Neuron (in vitro differentiated cells): Measurements from ENCODE around the gene NEMP1.
A peak's percentile ranks its signal among the peaks of the same experiment; 100 is the strongest.
"Not testable (repeated sequence)": the region's sequence is repeated elsewhere in the genome, so short reads cannot be mapped to it uniquely, and the experiment has no call there.

ENCODE experiments used
- H2AFZ ChIP-seq: one replicate; pipeline ENCODE4 v1.6.1; 2013; ENCODE audit warnings: low read depth, mild to moderate bottlenecking, inconsistent platforms, low read length, moderate library complexity
- H3K27me3 ChIP-seq: one replicate; pipeline ENCODE4 v1.6.1; 2013; ENCODE audit warnings: low read length; ENCODE audit not compliant: insufficient read depth
- H3K36me3 ChIP-seq: one replicate; pipeline ENCODE4 v1.6.1; 2013; ENCODE audit warnings: low read length; ENCODE audit not compliant: insufficient read depth
- H3K4me1 ChIP-seq: one replicate; pipeline ENCODE4 v1.6.1; 2013; ENCODE audit warnings: low read length; ENCODE audit not compliant: insufficient read depth
- H3K4me3 ChIP-seq: 2 replicates; pipeline ENCODE4 v1.5.1; 2013; ENCODE audit warnings: mild to moderate bottlenecking, low read length, moderate library complexity
- H3K9me3 ChIP-seq: one replicate; pipeline ENCODE4 v1.6.1; 2013; ENCODE audit warnings: low read length

NEMP1 gene, protein sequence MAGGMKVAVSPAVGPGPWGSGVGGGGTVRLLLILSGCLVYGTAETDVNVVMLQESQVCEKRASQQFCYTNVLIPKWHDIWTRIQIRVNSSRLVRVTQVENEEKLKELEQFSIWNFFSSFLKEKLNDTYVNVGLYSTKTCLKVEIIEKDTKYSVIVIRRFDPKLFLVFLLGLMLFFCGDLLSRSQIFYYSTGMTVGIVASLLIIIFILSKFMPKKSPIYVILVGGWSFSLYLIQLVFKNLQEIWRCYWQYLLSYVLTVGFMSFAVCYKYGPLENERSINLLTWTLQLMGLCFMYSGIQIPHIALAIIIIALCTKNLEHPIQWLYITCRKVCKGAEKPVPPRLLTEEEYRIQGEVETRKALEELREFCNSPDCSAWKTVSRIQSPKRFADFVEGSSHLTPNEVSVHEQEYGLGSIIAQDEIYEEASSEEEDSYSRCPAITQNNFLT

DNA sequence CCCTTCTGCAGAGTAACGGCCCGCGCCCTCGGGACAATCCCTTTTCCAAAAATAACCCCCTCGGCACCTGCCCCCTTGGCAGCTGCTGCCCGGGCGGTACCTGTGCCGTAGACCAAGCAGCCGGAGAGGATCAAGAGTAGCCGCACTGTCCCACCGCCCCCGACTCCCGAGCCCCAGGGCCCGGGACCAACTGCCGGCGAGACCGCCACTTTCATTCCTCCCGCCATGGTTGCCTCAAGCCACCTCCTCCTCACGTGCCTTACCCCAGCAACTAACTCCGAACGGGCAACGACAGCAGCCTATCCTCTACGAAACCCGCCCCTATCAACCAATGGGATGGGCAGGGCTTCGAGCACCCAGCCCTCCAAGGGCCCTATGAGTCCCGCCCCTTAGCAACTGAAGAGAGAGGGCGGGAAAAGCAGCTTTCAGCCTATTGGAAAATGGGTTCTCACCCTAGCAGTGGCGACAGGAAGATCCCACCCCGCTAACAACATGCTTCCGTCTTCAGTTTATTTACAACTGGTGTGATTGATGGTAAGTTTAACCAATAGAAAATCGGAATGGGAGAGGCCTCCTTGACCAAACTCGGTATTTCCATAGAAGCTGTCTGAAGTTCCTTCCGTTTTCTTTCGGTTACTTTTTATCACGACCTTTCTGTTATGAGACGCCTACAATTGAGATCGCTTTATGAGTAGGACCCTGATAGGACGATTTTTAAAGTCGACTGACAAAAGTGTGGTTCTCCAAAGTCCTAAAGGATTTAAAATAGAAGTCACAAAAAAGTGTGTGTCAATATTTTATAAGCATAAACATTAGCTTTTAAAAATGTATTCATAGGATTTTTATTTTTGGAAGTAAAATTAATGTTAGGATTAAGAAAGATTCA lies at the start of gene NEMP1:
NEMP1 (minus strand) TSS at position 273 of the 886 bp plus-strand sequence; CDS start at position 227, 46 bp downstream.
- H3K4me3 ChIP-seq = peak within 1 kb of the TSS; percentile 70
- peak within 1 kb of the TSS; percentile 51 for H2AFZ ChIP-seq
- no peaks in the 10 kb centered on the region for H3K27me3 ChIP-seq
- H3K4me1 ChIP-seq = peaks cover 4% of the 10 kb centered on the region
- no peaks in the 10 kb centered on the region for H3K9me3 ChIP-seq
- H3K36me3 ChIP-seq = no peaks in the 10 kb centered on the region

DNA sequence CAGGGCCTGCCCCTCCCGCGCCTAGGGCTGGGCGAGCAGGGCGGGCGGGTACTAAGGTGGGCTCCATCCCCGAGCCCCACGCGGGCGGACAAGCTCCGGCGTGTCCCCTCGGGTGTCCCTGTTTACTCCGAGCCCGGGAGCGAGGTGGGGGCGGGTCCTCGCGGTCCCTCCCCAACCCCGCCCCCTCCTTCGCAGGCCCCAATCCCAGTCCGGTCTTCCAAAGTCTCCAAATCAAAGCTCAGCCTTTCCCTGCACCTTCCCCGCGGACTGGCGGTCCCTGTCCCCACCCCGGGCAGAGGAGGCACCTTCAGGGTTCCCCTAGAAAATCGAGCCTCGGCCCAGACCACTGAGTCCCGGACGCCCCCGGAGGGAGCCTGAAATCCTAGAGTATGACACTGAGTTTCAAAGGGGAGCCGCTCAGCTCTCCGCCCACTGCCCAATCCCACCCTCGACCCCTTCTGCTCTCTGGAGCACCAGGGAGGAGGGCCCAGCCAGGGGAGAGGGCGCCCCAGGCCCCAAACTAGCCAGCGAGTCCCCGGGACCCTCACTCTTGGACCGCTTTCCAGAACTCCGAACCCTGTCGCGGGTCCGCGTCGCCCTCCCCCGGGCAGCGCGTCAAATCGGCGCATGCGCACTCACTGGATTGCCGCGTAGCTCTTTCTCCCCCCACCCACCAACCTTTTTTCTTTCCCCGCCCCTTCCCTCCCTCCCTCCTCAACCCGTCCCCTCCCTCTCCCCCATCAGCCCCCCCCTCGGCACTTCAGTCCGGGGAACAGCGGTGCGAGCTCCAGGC lies 49.3 kb upstream of the NEMP1 start, which contains the start of gene LRP1:
LRP1 (plus strand) TSS at position 758 of the 793 bp plus-strand sequence. CDS start 482 bp downstream, outside the sequence.
- H2AFZ ChIP-seq = peak within 1 kb of the TSS; percentile 79
- H3K27me3 ChIP-seq = no peaks in the 10 kb centered on the region
- H3K36me3 ChIP-seq = peaks cover 2% of the 10 kb centered on the region
- H3K4me3 ChIP-seq = peak within 1 kb of the TSS; percentile 93
- peaks cover 47% of the 10 kb centered on the region for H3K4me1 ChIP-seq
- H3K9me3 ChIP-seq = no peaks in the 10 kb centered on the region

GRCh38 chr12:57127101-57127725 lies 48.6 kb upstream of the NEMP1 start:
- Histone ChIP-seq H3K4me1 (peaks cover 40% of the 10 kb centered on the region), H3K27me3 (no peaks in the 10 kb centered on the region), H3K4me3 (peak overlapping the region; percentile 93), H2AFZ (peak overlapping the region; percentile 79), H3K36me3 (peaks cover 2% of the 10 kb centered on the region), H3K9me3 (no peaks in the 10 kb centered on the region)

- Histone ChIP-seq H3K36me3 (peaks cover 2% of the 10 kb centered on the region), H3K27me3 (no peaks in the 10 kb centered on the region), H3K9me3 (no peaks in the 10 kb centered on the region), H2AFZ (no peak overlapping the region), H3K4me1 (peaks cover 33% of the 10 kb centered on the region), H3K4me3 (peak overlapping the region; percentile 93)
Observed at GRCh38 chr12:57126561-57126960, 48.0 kb upstream of the NEMP1 start.

DNA sequence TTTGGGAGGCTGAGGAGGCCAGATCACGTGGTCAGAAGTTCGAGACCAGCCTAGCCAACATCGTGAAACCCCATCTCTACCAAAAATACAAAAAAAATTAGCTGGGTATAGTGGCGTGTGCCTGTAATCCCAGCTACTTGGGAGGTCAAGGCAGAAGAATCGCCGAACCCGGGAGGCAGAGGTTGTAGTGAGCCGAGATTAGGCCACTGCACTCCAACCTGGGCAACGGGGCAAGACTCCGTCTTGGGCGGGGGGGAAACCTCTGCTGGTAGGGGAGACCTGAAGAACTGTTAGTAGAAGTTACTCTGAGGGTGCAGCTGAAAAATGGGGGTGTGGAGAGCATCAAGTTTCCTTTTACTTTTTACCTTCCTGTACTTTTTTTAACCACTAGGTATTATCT lies 47.5 kb upstream of the NEMP1 start:
- H3K36me3 ChIP-seq = no peaks in the 10 kb centered on the region
- no peak overlapping the region for H2AFZ ChIP-seq
- no peaks in the 10 kb centered on the region for H3K9me3 ChIP-seq
- H3K27me3 ChIP-seq = no peaks in the 10 kb centered on the region
- H3K4me3 ChIP-seq = no peak overlapping the region
- peaks cover 28% of the 10 kb centered on the region for H3K4me1 ChIP-seq

- peaks cover 11% of the 10 kb centered on the region for H3K4me1 ChIP-seq
- H3K9me3 ChIP-seq = no peaks in the 10 kb centered on the region
- H2AFZ ChIP-seq = no peak overlapping the region
- H3K36me3 ChIP-seq = no peaks in the 10 kb centered on the region
- no peak overlapping the region for H3K4me3 ChIP-seq
- H3K27me3 ChIP-seq = no peaks in the 10 kb centered on the region
Observed at GRCh38 chr12:57124261-57124877, 45.8 kb upstream of the NEMP1 start.

DNA sequence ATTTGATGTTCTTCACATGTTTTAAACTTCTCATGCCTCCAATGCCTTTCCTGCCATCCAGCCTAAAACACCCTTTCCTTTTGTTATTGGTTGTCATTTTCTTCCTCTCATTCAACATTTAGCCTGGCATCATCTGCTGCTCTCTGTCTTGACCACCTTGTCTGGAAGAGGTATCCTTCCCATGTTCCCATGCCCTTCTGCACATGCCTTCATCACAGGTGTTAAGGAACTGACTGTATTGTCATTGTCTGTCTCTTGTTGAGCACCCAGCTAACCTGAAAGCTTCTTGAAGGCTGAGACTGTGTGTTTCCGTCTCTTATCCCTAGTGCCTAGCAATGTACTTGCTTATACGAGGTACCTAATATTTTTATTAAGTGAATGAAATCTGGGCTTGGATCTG lies 45.2 kb upstream of the NEMP1 start:
- no peaks in the 10 kb centered on the region for H3K27me3 ChIP-seq
- H2AFZ ChIP-seq = no peak overlapping the region
- H3K36me3 ChIP-seq = no peaks in the 10 kb centered on the region
- H3K4me1 ChIP-seq = peaks cover 11% of the 10 kb centered on the region
- no peak overlapping the region for H3K4me3 ChIP-seq
- no peaks in the 10 kb centered on the region for H3K9me3 ChIP-seq

GRCh38 chr12:57120718-57121117 lies 42.1 kb upstream of the NEMP1 start:
- not testable (repeated sequence) for H3K36me3 ChIP-seq, H2AFZ ChIP-seq, H3K9me3 ChIP-seq, H3K4me1 ChIP-seq, H3K4me3 ChIP-seq, H3K27me3 ChIP-seq

- Histone ChIP-seq H2AFZ (no peak overlapping the region), H3K4me3 (no peak overlapping the region), H3K4me1 (no peaks in the 10 kb centered on the region), H3K27me3 (no peaks in the 10 kb centered on the region), H3K36me3 (no peaks in the 10 kb centered on the region), H3K9me3 (no peaks in the 10 kb centered on the region)
Observed at GRCh38 chr12:57119294-57120085, 40.9 kb upstream of the NEMP1 start.

DNA sequence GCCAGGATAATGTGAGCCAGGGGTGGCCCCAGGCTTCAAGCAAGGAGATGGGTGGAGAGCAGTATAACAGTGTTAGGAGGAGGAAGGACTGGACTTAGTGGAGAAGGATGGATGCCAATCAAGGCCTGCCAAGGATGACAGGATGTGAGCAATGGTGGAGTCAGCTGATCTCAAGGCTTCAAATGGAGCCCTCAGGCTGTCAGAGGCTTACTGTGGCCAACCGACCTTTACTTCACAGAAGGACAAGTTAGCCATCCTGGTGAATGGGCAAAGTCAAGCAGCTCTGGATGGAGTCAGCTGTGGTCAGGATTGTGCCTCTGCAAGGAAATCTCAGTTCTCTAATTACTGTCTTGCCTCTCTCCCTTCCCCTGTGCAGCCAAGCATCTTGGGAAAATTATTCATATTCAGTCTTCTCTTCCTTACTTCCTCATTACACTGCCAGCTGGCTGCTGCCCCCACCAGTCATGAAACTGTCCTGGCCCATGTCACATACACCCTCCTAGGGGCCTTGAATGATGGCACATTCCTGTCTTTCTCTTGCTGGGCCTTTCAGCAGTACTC lies 40.2 kb upstream of the NEMP1 start:
- no peaks in the 10 kb centered on the region for H3K27me3 ChIP-seq
- H3K9me3 ChIP-seq = no peaks in the 10 kb centered on the region
- H3K4me1 ChIP-seq = no peaks in the 10 kb centered on the region
- H3K36me3 ChIP-seq = no peaks in the 10 kb centered on the region
- no peak overlapping the region for H3K4me3 ChIP-seq
- H2AFZ ChIP-seq = no peak overlapping the region

- H3K27me3 ChIP-seq = no peaks in the 10 kb centered on the region
- H3K4me1 ChIP-seq = peaks cover 5% of the 10 kb centered on the region
- H2AFZ ChIP-seq = no peak overlapping the region
- no peak overlapping the region for H3K4me3 ChIP-seq
- no peaks in the 10 kb centered on the region for H3K36me3 ChIP-seq
- H3K9me3 ChIP-seq = no peaks in the 10 kb centered on the region
Observed at GRCh38 chr12:57116580-57117281, 38.1 kb upstream of the NEMP1 start.
